ENCODE data around the gene TBX1. TPM values are rescaled to one million over a fixed set of nuclear protein-coding genes. Genes with fewer than 3 reads are reported as not detected.

The TBX1 gene
- total RNA-seq, 2 donors from 2014 or later: 11.0 to 20.2 TPM

GRCh38 chr22:19727310-19728150 lies 33.0 kb upstream of the TBX1 start:
- H3K36me3 ChIP-seq: no peaks in the 10 kb centered on the region
- H3K4me1 ChIP-seq (replicated peaks): peaks cover 2% of the 10 kb centered on the region
- 59% methylated on average over 61 of the region's 61 CpGs for WGBS
- intact Hi-C loops (cut with DNase I): no loop called here
- H3K27ac ChIP-seq: no peak overlapping the region
- no peaks in the 10 kb centered on the region for H3K9me3 ChIP-seq
- no peak overlapping the region for H3K4me3 ChIP-seq
- DNase-seq (ENCODE audit: low spot score): no peak
- H3K27me3 ChIP-seq (replicated peaks; ENCODE audit: insufficient read depth): no peaks in the 10 kb centered on the region
- no peak for TF ChIP-seq POLR2A (IDR thresholded peaks at IDR 0.05)
- TF ChIP-seq, protein P1, sequence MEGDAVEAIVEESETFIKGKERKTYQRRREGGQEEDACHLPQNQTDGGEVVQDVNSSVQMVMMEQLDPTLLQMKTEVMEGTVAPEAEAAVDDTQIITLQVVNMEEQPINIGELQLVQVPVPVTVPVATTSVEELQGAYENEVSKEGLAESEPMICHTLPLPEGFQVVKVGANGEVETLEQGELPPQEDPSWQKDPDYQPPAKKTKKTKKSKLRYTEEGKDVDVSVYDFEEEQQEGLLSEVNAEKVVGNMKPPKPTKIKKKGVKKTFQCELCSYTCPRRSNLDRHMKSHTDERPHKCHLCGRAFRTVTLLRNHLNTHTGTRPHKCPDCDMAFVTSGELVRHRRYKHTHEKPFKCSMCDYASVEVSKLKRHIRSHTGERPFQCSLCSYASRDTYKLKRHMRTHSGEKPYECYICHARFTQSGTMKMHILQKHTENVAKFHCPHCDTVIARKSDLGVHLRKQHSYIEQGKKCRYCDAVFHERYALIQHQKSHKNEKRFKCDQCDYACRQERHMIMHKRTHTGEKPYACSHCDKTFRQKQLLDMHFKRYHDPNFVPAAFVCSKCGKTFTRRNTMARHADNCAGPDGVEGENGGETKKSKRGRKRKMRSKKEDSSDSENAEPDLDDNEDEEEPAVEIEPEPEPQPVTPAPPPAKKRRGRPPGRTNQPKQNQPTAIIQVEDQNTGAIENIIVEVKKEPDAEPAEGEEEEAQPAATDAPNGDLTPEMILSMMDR (IDR thresholded peaks at IDR 0.05): no peak
- TF ChIP-seq POLR2AphosphoS5 (IDR thresholded peaks at IDR 0.05): no peak

DNA sequence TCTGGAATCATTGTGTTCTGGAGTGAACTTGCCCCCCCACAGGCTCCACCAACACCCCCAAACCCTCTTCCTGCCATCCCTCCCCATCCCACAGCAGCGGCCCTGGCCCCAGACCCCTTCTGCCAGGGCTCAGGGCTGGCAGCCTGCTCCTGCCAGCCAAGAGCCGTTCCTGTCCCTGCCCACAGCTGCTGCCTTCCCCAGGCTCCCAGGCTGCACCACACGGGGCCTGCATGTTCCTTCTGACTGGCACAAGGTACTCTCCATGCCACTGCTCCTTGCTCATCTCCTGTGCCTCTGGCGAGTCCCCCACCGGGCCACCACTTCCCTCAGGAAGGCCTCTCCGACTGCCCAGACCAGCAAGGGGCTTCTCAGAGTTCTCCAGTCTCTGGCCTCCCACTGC lies 32.3 kb upstream of the TBX1 start:
- intact Hi-C loops (cut with DNase I): no loop called here

DNA sequence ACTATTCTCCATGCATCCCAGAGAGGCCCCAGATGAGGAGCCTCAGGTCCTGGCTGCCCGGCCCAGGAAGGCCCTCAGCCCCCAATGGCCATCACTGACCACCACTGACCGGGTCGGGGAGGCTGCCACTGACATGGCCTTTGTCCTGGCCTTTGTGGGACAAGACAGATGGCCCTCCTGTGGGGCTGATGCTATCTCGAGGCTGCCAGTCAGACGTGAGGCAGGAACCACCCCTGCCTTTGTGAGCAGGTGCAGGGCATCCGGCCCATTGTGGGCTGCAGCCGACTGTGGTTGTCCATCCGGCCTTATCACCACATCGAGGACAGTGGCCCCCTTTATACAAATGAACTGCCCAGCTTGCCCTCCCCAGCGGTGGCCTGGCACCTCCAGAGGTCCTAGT lies 31.7 kb upstream of the TBX1 start:
- H3K4me3 ChIP-seq: no peak overlapping the region
- H3K27ac ChIP-seq: no peak overlapping the region
- H3K9me3 ChIP-seq: no peaks in the 10 kb centered on the region
- DNase-seq (ENCODE audit: low spot score): no peak
- no peaks in the 10 kb centered on the region for H3K4me1 ChIP-seq (replicated peaks)
- 84% methylated on average over 10 of the region's 10 CpGs for WGBS
- TF ChIP-seq, protein P1 (IDR thresholded peaks at IDR 0.05): no peak
- TF ChIP-seq POLR2A (IDR thresholded peaks at IDR 0.05) (no peak), POLR2AphosphoS5 (IDR thresholded peaks at IDR 0.05) (no peak)
- intact Hi-C loops (cut with DNase I): no loop called here
- no peaks in the 10 kb centered on the region for H3K27me3 ChIP-seq (replicated peaks; ENCODE audit: insufficient read depth)
- no peaks in the 10 kb centered on the region for H3K36me3 ChIP-seq

More for the DNA sequence above, 32.3 kb upstream of the TBX1 start:
- 48% methylated on average over 3 of the region's 6 CpGs for WGBS
- H3K4me1 ChIP-seq (replicated peaks): peaks cover 2% of the 10 kb centered on the region
- no peaks in the 10 kb centered on the region for H3K36me3 ChIP-seq
- no peak for TF ChIP-seq POLR2A (IDR thresholded peaks at IDR 0.05)
- TF ChIP-seq, protein P1 (IDR thresholded peaks at IDR 0.05): no peak
- no peak for TF ChIP-seq POLR2AphosphoS5 (IDR thresholded peaks at IDR 0.05)
- DNase-seq (ENCODE audit: low spot score): no peak
- no peak overlapping the region for H3K27ac ChIP-seq
- no peak overlapping the region for H3K4me3 ChIP-seq
- no peaks in the 10 kb centered on the region for H3K9me3 ChIP-seq
- H3K27me3 ChIP-seq (replicated peaks; ENCODE audit: insufficient read depth): no peaks in the 10 kb centered on the region

GRCh38 chr22:19729507-19729906 lies 31.1 kb upstream of the TBX1 start:
- Histone ChIP-seq H3K4me3 (no peak overlapping the region), H3K27me3 (replicated peaks; ENCODE audit: insufficient read depth) (no peaks in the 10 kb centered on the region), H3K4me1 (replicated peaks) (no peaks in the 10 kb centered on the region), H3K36me3 (no peaks in the 10 kb centered on the region), H3K27ac (no peak overlapping the region), H3K9me3 (no peaks in the 10 kb centered on the region)
- TF ChIP-seq POLR2AphosphoS5 (IDR thresholded peaks at IDR 0.05) (no peak), POLR2A (IDR thresholded peaks at IDR 0.05) (no peak)
- intact Hi-C loops (cut with DNase I): no loop called here
- DNase-seq (ENCODE audit: low spot score): no peak
- 92% methylated on average over 9 of the region's 9 CpGs for WGBS

- Histone ChIP-seq H3K4me1 (replicated peaks) (no peaks in the 10 kb centered on the region), H3K27me3 (replicated peaks; ENCODE audit: insufficient read depth) (no peaks in the 10 kb centered on the region), H3K4me3 (no peak overlapping the region), H3K27ac (no peak overlapping the region), H3K36me3 (no peaks in the 10 kb centered on the region), H3K9me3 (no peaks in the 10 kb centered on the region)
- DNase-seq (ENCODE audit: low spot score): no peak
- intact Hi-C loops (cut with DNase I): no loop called here
- no peak for TF ChIP-seq POLR2AphosphoS5 (IDR thresholded peaks at IDR 0.05)
- no peak for TF ChIP-seq POLR2A (IDR thresholded peaks at IDR 0.05)
- TF ChIP-seq, protein P1 (IDR thresholded peaks at IDR 0.05): no peak
- WGBS: 96% methylated on average over 8 of the region's 8 CpGs
These were observed 30.4 kb upstream of the TBX1 start for GRCh38 chr22:19730198-19730597.

Data from prostate gland (tissue), 2 donors.